Bone marrow (tissue), 2 donors: ENCODE results near the gene PCYOX1L.

Source experiments
- DNase-seq, 2 donors: peaks; one replicate each; lab custom pipeline; 2025; lab: John Stamatoyannopoulos, UW

Gene PCYOX1L

DNA sequence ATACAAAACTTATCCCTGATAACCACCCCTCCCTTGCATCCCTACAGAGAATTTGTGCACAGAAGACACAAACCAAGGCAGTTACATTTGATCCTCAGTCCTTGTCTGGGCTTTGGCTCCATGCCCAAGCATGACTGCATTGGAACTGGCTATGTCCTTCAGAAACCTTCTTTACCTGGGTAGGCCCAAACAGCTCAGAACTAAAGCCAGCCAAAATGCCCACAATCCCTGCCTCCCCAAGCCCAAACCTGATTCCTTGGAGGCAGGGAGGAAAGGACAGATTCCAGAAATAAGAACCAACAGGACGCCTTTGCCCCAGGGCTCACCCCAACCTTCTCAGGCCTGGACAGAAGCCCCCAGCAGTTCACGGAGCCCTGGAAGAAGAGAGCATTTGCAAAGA is 13.0 kb downstream of the PCYOX1L start:
- DNase-seq = no peak

DNA sequence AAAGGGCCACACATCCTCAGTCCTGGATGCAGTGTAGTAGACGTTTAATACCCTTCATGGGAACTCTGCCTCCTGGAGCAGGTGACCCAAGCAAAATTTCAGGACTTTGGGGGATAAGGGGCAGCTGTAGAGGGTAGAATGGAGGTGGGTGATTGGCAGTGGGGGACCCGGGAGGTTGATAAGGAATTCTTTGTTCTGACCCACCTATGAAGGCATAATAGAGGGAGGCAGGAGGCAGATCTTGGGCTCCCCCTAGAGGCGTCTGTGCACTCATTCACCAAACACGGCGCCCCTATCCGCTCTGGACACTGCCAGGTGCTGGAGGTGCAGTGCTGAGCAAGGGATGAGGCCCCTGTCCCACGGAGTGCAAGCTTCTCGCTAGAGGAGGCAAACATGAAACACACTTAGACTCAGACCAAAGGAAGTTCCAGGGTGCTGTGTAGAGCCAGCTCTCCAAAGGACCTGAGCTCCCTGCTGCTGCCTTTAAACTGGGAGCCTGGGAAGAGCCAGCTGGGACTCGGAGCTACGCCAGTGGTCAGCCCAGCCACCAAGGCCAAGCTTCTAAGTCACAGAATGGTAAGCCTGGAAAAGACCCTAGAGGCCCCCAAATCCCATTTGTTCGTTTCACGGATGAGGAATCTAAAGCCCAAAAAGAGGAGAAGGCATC is 13.6 kb downstream of the PCYOX1L start:
- peak; percentile 13 to 30 for DNase-seq

DNA sequence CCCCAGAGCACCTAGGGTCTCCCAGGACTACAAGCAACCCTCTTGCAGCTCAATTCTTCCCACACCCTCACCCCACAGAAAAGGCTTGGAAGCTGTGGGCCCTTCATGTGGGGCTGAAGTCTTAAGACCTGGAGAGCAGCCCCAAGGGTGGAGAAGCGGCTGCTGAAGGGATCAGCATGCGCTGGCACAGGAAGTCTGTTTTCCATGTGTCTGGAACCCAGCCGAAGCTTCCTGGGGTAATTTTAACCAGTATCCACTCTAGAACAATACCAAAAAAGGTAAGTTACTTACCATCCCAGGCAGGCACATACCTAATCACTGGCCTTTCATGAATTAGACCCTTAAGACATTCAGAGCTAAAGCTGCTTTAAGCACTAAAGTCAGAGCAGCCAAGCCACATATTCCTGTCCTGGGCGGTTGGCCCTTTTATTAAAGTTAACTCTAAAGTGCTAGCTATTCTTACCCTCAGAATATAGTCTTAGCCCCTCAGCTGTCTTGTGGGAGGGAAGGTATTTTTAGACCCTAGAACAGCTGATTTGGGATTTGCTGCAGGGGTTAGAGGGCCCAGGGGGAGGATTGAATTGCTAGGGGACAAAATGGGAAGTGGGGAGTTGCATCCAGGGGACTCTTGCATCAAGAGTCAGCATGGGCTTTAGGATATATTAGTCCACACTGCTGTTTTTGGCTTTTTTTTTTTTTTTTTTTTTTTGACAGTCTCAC is 14.4 kb downstream of the PCYOX1L start:
- no peak for DNase-seq

DNA sequence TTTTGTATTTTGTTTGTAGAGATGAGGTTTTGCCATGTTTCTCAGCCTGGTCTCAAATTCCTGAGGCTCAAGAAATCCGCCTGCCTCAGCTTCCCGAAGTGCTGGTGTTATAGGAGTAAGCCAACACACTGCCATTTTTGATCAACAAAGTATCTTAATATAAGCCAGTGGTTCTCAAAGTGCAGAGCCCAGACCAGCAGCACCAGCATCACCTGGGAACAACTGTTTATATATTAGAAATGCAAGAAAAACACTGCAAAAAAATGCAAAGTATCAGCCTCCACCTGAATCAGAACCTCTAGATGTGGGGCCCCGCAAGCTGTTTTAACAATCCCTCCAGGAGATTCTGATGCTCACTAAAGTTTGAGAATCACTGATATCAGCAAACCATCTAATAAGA is 15.1 kb downstream of the PCYOX1L start:
- DNase-seq = no peak

DNA sequence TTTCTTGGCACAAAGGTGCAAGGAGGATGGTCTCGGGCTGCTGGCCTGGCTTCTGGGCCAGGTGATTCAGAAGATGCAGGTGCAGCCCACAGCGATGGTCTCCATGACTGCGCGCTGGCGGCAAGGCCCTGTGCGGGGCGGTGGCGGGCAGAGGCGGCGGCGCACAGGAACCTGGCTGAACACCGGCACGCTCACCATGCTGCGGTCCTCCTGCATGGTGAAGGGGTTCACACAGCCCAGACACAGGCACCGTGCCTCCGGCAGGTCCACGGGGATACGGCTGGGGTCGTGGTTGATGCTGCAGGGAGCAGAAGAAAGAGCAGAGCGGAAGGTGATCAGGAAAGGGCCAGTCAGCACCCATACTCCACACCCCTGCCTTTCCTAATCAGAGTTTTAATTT is 16.5 kb downstream of the PCYOX1L start:
- no peak for DNase-seq

DNA sequence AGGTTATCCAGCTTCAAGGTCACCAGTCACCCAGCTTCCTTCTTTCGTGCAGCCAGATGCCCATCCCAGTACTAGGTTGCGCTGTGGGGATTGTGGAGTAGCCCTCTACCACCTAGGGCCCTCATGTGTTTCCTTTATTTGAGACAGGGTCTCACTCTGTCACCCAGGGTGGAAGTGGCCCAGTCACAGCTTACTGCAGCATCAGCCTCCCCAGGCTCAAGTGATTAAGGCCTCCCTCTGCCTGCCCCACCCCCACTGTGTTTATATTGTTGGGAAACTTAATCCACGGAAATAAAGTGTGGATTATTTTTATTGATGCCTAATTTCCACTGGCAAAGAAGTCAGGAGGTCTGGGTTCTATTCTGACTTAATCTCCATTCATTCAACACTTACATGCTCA is 17.0 kb downstream of the PCYOX1L start:
- no peak for DNase-seq

DNA sequence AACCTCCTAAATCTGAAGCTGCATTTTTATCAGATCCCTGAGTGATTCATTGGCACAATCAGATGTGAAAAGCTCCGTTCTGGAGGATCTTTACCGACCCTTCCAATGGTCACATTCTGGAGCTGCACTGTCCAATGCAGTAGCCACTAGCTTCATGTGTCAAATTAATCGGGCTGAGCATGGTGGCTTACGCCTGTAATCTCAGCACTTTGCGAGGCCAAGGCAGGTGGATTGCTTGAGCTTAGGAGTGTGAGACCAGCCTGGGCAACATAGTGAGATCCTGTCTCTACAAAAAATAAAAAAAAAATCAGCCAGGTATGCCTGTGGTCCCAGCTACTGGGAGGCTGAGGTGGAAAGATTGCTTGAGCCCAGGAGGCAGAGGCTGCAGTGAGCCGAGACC is 17.6 kb downstream of the PCYOX1L start:
- no peak for DNase-seq

DNA sequence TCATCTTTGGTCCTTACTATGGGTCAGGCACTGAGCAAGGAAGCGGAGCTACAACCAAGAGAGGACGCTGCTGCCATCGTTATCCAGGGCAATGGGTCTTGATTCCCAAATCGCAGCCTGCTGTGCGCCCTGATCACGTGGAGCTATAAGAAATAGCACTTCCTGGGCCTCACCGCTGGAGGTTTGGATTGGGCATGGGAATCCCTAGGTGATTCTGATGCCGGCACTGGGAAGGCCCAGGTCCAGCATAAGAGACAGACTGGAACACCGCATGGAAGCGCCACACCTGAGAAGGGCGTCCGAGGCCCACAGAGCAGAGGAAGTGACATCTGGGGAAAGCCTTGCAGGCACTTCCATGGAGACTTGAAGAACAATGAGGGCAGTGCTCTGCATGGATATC is 18.3 kb downstream of the PCYOX1L start:
- DNase-seq = no peak

DNA sequence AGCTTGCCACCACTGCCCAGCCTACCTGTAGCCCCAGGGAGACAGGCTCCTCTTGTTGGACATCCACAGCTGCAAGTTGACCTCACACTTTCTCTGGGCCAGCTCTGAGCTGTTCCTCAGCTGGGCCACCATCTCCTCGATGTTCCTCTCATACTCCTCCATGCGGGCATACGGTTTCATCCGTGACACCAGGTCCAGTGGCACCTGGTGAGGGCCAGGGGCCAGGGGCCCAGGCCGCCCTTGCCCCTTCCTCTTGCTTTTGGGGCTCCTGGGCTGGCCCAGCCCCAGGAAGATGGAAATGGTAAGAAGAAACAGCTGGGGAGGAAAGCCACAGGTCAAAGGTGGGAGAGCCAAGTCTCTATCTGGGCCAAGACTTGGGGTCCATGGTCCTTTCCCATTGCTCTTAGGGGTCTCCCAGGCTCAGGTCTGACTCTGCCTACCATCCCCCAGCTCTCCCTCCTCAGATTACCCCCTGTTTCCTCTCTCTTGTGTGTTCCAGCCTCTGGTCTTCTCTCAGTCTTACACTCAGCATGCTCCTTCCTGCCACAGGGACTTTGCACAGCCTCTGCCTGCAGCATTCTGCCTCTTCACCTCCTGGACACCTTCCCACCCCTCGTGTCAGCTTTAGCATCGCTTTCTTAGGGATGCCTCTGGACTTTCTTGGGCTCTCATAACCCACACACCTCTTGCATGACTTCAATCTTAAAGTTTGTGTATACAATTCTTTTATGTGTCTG is 19.0 kb downstream of the PCYOX1L start:
- no peak for DNase-seq

DNA sequence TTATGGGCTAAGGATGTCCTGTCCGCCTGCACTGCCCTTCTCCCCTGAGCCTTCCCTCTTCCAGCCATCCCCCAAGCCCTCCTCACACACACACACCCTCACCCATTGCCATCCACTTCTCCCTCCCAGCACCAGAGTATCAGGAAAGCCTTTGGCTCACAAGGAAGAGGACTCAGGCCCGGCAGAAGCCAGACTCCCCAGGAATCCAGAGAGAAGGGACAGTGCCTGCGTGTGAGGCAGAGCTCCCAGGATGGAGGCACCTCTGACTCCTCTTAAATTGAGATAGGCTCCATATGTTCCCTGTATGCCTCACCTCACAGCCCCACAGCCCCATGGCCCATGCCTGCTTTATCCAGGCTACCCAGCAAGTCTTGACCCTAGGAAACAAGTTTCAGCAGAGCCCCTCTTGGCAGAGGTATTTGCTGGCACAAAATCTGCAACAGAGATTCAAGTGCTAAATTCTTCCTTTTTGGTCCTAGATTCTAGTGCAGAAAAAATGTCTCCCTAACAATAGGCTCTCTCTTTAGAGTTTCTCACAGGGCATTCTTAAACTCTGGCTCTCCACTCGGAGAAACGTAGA is 20.5 kb downstream of the PCYOX1L start:
- no peak for DNase-seq

DNA sequence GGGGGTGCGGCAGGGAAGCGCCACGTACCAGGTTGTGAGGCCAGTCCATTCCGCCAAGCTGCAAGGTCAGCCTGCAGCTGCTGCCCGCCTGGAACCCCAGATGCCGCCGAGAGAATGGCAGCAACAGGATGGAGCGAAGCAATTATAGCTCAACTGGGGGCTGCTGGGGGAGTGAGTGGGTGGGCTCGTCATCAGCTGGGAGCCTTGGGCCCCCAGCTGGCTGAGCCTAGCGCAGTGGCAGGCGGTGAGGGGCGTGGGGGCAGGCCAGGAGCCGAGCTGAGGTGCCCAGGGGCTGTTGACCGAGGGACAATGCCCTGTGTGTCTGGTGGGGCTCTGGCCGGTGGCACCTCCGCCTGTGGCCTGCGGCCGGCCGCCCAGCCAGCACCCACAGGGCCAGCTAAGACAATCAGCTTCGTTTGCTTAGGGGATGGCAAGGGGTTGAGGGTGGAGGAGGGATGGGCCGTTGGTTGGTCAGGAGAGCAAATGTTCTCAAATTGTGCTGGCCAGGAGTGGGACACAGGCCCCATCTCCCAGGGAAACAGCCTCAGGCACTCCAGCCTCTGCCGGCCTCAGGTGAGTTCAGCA is 21.4 kb downstream of the PCYOX1L start, which contains the start of gene IL17B:
Gene IL17B (minus strand): TSS at position 116 of the 585 bp plus-strand sequence. CDS start 67 bp downstream, at position 49.
- no peak for DNase-seq

DNA sequence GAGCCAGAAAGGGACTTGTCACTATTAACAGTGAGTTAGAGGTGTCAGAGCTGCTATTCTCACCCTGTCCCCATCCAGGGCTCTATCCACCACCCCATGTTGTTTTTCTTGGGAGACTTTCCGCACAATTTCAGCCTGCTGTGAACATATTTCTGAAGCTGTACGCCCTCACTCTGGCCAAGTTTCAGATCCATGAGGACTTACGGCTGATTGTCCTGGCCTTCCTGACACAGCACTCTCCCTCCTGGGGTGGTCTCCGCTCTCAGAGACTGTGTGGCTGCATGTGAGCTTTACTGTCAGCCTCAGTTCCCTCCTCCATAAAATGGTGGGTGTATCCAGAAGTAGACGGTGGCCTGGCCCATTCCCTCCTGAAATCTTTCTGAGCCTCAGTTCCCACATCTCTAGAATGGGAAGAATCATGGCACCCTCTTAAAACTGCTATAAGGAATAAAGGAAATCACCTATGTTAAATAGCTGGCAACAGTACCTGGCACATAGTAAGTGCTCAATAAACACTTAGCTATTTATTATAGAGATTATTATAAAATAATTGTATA is 22.1 kb downstream of the PCYOX1L start:
- no peak for DNase-seq

DNA sequence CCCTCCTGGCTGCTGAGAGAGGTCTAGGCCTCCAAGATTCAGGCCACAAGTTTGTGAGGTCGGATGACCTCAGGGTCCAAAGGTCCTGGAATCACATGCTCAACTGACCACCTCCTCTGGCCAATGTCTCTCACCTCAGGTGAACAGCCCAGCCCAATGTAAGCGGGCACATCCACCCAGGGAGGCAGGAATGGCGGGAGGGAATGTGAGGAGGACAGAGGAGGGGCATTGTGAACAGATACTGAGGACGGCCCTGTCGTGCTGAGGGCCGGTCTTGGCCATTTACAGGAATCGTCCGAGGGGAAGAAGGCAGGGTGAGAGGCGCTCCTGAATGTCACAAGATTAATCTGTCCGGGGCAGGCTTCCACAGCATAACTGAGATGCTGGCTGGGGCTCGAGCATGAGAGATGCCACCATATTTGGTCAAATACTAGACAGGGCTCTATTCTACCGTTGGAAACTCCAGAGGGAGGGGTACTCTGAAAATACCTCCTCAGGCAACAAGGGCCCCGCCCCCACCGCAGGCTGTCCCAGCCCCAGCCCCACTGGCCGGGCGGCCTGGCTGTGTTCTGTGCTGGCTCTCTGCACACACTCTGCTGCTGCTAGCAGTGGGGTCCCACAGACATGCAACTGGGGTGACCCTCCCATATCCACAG is 22.7 kb downstream of the PCYOX1L start:
- no peak for DNase-seq

DNA sequence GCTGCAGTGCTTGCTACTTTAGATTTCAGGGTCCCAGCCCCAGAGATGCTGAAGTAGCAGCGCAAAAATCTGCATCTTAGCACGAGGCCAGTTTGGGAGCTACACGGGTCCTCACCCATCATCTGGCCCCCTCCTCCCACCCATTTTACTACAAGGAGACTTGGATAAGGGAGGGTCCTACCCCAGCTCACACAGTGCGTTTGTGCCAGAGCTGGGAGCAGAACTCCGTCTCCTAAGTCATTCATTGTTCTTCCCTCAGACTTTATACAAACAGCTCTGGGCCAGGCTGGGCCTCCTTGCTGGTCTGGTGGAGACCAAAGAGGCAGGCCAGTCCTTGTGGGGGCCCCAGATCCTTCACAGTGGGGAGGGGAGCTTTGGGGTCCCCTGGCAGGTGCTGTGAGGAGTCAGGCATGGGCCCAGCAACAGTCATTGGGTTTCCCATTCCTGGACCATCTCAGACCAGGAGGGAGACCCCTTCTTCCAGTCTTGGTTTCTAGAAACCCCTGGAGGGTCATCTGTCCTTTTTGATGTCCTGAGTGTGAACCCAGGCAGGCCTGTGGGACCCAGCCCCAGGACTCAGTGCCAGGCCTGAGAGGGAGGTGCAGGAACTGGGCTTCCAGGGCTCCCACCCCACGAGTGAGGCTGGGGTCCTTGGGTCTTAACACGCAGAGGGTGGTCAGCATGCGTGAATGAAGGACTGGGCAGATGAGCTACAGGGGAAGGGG is 23.6 kb downstream of the PCYOX1L start:
- DNase-seq = no peak

DNA sequence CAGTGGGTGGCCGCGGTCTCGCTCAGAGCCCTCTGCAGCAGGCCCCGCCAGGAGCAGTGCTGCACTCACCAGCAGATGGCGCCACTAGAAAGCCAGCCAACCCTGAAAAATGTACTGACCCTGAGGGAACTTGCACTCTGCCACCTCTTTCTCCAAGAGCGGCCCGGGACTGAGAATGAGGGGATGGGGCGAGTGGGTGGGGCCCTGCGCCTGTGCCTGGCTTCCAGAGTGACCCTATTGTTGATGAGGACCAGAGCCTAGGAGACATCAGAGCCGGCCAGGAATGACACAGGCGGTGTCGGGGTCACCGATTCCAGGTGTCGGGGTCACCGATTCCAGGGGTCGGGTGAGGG is 24.1 kb downstream of the PCYOX1L start:
- peak; percentile 28 to 47 for DNase-seq

DNA sequence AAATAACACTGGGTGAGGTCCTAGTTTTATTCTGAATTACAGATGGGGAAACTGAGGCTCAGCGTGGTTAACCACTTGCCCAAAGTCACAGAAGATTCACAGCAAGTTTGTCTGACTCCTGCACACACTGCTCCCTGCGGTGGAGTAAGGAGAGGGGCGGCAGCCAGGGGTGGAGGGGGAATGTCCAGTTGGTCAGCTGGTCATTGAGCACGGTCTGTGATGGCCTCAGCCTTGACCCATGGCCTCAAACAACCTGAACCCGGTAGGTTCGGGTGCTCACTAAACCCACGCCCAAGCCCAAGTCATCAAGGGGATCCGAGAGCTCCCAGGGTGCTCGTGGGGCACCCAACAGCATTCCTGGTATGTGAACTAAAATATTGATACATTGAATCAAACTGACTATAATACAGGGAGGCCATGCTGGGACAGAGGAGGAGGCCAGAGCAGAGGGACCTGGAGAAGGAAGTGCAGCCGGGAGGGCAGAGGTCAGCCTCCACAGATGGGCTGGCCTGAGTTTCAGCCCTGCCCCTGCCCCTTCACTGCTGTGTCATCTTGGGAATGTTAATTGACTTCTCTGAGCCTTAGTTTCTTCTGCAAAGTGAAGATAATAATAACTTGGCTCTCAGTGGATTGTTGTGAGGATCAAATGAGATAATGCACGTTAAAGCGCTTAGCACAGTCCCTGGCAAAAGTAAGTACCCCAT is 24.8 kb downstream of the PCYOX1L start:
- no peak for DNase-seq

DNA sequence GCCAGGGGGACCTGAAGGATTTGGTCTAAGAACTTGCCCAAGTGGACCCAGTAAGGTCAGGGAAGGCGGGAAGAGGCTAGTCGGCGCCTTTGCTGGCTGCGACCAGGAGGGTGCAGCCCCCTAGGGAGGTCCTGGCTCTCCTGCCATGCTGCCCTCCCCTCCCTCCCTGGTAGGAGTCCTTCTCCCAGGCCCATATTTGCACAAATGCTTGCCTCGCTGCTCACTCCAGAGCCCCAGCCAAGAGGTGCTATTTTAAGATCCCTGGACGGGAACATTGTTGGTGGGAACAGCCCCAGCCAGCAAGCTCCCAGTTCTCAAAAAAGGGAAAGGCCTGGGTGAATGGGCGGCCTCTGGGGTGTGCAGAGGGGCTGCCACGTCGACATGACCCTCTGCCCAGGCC is 25.6 kb downstream of the PCYOX1L start:
- no peak for DNase-seq

DNA sequence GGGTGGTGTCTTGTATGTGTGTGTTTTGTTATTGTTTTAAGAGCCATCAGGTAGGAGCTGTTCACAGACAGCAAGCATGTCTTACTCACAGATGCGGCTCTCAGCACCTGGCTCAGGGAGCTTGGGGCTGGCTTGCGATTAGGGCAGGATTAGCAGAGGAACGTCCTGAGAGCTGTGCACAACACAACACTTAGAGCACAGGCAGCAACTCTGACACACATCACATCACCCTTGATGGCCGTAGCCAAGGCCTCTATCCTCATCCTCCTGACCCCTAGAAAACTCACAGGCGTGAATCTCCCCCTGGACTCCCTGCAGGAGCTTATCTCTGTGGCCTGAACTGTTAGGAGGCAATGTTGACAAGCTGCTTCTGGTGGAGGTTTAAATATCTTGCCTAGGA is 28.3 kb downstream of the PCYOX1L start:
- DNase-seq = no peak

DNA sequence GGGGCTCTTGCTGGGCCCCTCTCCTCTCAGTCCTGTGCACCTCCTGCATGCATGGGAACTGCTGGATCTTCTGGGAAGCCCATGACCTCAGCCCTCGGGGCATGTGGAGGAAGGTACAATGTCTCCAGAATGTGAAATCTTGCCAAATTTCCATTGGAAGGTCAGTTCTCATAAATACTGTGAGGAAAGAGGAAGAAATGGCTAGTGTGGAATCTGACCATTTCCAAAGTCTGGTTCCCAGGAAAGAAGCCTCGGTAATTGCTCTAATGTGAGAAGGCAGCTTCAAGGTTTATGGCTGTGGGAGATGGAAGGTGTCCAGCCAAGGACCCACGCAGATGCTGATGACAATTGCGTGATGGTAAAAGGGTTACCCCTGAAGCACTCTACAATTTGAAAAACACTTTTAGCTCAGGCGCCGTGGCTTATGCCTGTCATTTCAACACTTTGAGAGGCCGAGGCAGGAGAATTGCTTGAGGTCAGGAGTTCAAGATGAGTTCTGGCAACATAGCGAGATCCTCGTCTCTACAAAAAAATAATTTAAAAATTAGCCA is 29.3 kb downstream of the PCYOX1L start:
- DNase-seq = no peak

DNA sequence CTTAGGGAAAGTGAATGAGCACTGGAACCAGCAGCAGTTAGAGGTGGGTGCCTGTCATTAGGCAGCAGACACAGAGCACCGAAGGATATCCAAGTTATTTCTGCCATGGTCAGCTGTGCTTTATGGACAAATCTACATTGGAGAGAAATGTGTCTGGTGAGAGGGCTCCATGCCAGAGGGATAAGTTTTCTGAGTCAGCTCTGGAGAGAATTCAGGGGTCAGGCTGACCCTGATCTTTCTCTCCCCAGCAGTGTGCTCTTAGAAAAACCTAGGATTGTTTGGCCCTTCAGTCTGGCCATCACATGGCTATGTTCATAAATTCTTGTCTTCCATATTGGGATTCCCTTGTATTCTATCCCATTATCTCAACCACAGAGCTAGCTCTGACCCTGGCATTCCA is 30.1 kb downstream of the PCYOX1L start:
- DNase-seq = no peak
